GM23248 (cell line): ENCODE data around the gene AKAP7. TPM values are rescaled to one million over a fixed set of nuclear protein-coding genes. Genes with fewer than 3 reads are reported as not detected.

Experiments used
- DNase-seq: peaks from one replicate; pipeline ENCODE4 v3.0.0-alpha.2; 2015
- H2AFZ ChIP-seq: fragments of 200-600 bp; sonication (generic); 2 replicates; pipeline ENCODE4 v1.6.1; 2016; ENCODE audit warnings: antibody characterized with exemption
- H3F3A ChIP-seq: fragments of 200-600 bp; sonication (generic); 2 replicates; pipeline ENCODE4 v1.6.1; 2016; ENCODE audit warnings: mild to moderate bottlenecking, antibody characterized with exemption, mixed run types; ENCODE audit not compliant: insufficient read depth
- H3K27ac ChIP-seq: fragments of 200-600 bp; sonication (generic); 2 replicates; pipeline ENCODE4 v1.5.1; 2016; ENCODE audit warnings: mild to moderate bottlenecking
- H3K27me3 ChIP-seq: fragments of 200-600 bp; sonication (generic); replicated peaks from 2 replicates; pipeline ENCODE4 v1.6.1; 2016; ENCODE audit warnings: mild to moderate bottlenecking; ENCODE audit not compliant: insufficient read depth
- H3K36me3 ChIP-seq: fragments of 200-600 bp; sonication (generic); 2 replicates; pipeline ENCODE4 v1.6.1; 2016; ENCODE audit warnings: low read depth, mild to moderate bottlenecking
- H3K4me1 ChIP-seq: fragments of 200-600 bp; sonication (generic); 2 replicates; pipeline ENCODE4 v1.6.1; 2016; ENCODE audit warnings: mild to moderate bottlenecking; ENCODE audit not compliant: insufficient read depth
- H3K4me2 ChIP-seq: fragments of 200-600 bp; sonication (generic); one replicate; pipeline ENCODE4 v1.6.1; 2016; ENCODE audit warnings: mild to moderate bottlenecking; ENCODE audit not compliant: unreplicated experiment
- H3K4me3 ChIP-seq: fragments of 200-600 bp; sonication (generic); 2 replicates; pipeline ENCODE4 v1.5.1; 2016; ENCODE audit warnings: mild to moderate bottlenecking
- H3K79me2 ChIP-seq: fragments of 200-600 bp; sonication (generic); 2 replicates; pipeline ENCODE4 v1.6.1; 2016; ENCODE audit warnings: mild to moderate bottlenecking; ENCODE audit not compliant: insufficient read depth
- H3K9ac ChIP-seq: fragments of 200-600 bp; sonication (generic); 2 replicates; pipeline ENCODE4 v1.6.1; 2016; ENCODE audit warnings: mild to moderate bottlenecking
- H3K9me2 ChIP-seq: fragments of 200-600 bp; sonication (generic); 2 replicates; pipeline ENCODE4 v1.6.1; 2016; ENCODE audit warnings: mixed run types, mild to moderate bottlenecking, moderate library complexity; ENCODE audit not compliant: insufficient read depth
- H3K9me3 ChIP-seq: fragments of 200-600 bp; sonication (generic); one replicate; pipeline ENCODE4 v1.6.1; 2017; ENCODE audit warnings: low read depth
- H4K20me1 ChIP-seq: fragments of 200-600 bp; sonication (generic); 2 replicates; pipeline ENCODE4 v1.6.0; 2016; ENCODE audit not compliant: insufficient read depth
- EZH2 ChIP-seq: fragments of 200-600 bp; sonication (generic); IDR thresholded peaks from 2 replicates; pipeline ENCODE4 v1.6.1; 2018; ENCODE audit warnings: antibody characterized with exemption, mild to moderate bottlenecking; ENCODE audit not compliant: insufficient read depth, poor library complexity, severe bottlenecking
- EZH2phosphoT487 ChIP-seq: fragments of 200-600 bp; sonication (generic); IDR thresholded peaks from 2 replicates; pipeline ENCODE4 v1.6.1; 2018; ENCODE audit warnings: antibody characterized with exemption, moderate library complexity, mild to moderate bottlenecking, low read depth; ENCODE audit not compliant: insufficient read depth
- WGBS, 2 experiments: methylation state at CpG; one replicate each; pipeline ENCODE4 v1.1.6; 2015 to 2017; ENCODE audit warnings: low lambda C conversion rate in 2 of 2, low coverage in 1 of 2; ENCODE audit errors: missing lambda C conversion rate in 2 of 2; 5-methylcytosine and 5-hydroxymethylcytosine counted together
- in situ Hi-C: fragments of 300-500 bp; cut with MboI; formaldehyde crosslinking; loops from 2 replicates; pipeline ENCODE4 v1.15.0; 2020
- polyA plus RNA-seq: library from polyadenylated mRNA; unstranded; fragments of >200 nt; fragmentation: Nextera tagmentation; extraction: Ambion mirVana; gene quantifications from 2 replicates; pipeline ENCODE4 v1.2.1, GENCODE V29; 2016
- total RNA-seq: library from RNA; depleted of rRNA; stranded (reverse); fragments of >200 nt; shearing (Covaris generic); gene quantifications from 2 replicates; pipeline ENCODE4 v1.2.3, GENCODE V29; 2014

Gene AKAP7
- total and polyA plus RNA-seq, 2 experiments from 2014 or later, result 3.2 to 8.2 TPM

DNA sequence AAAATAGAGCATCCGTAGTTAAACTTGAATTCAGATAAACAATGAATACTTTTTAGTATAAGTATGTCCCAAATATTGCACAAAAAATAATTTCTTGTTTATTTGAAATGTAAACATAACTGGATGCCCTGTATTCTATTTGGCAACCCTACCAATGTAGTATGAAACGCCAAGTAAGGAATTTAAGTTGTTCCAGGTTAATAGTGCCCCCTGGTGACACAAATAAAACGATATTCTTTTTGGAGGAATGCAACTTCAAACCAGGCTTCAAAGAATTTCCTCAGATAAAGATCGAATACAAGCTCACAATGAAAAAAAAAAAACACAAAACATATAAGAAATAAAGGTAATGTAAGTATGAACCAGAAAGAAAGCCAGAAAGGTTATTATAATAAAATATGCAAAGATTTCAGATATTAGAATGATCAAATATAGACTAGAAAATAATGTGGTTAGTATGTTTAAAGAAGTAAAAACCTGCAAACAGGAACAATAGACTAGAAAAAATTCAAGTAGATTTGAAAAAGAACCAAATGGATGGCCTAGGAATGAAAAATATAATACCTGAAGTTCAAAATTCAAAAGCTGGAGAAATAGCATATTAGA is 18.4 kb upstream of the AKAP7 start:
- H3K9me2 ChIP-seq, result no peaks in the 10 kb centered on the region
- H3K4me3 ChIP-seq, result no peak overlapping the region
- in situ Hi-C loops, result loop anchor here (5.0 kb wide), 1 partner anchor 235 kb away; no protein-coding TSS in a partner anchor
- H3K9ac ChIP-seq, result no peak overlapping the region
- no peaks in the 10 kb centered on the region for H3K9me3 ChIP-seq
- no peaks in the 10 kb centered on the region for H3K27me3 ChIP-seq
- no peaks in the 10 kb centered on the region for H4K20me1 ChIP-seq
- DNase-seq, result peak; percentile 69
- peaks cover 2% of the 10 kb centered on the region; the same call in 1 of the 2 replicates for H3F3A ChIP-seq
- TF ChIP-seq EZH2phosphoT487 (no peak), EZH2 (no peak)
- H3K36me3 ChIP-seq, result no peaks in the 10 kb centered on the region
- H3K4me2 ChIP-seq, result no peak overlapping the region
- no peak overlapping the region for H2AFZ ChIP-seq
- H3K79me2 ChIP-seq, result no peaks in the 10 kb centered on the region
- 13 to 16% methylated on average over 4 of the region's 4 CpGs for WGBS, 2 experiments
- peaks cover 3% of the 10 kb centered on the region; the same call in 1 of the 2 replicates for H3K4me1 ChIP-seq
- no peak overlapping the region for H3K27ac ChIP-seq

DNA sequence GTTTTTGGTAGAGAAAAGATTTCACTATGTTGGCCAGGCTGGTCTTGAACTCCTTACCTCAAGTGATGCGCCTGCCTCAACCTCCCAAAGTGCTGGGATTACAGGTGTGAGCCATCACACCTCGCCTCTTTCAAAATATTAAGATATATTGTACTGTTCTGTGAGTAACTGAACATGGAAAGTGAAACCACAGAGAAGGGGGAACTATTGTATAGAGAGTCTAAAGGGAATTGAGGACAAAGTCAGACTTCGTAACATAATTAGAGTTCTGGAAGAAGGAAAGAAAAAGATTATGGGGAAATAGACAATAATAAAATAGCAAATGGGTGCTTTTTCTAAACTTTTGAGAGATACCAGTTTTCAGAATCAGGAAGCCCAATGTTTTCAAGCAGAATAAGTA is 17.4 kb upstream of the AKAP7 start:
- 91 to 92% methylated on average over 3 of the region's 3 CpGs for WGBS, 2 experiments
- in situ Hi-C loops, result loop anchor here (5.0 kb wide), 1 partner anchor 236 kb away; no protein-coding TSS in a partner anchor

DNA sequence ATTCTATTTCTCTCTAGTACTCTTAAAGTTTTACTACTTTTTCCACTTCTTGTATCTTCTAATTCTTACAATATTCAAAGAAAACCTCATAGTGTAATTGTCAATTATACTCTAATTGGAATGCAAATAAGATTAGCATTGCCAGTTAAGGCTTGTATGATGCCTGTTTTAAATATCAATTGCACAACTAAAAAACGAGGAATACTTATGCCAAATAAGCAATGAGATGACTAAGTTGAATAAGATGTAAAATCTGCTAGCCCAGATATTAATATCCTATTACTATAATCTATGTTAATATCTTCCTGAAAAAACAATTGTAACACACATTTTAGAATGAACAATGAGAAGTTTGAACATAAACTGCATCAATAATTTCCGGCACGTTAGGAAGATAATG is 13.3 kb upstream of the AKAP7 start:
- Histone ChIP-seq H3F3A (peaks cover 4% of the 10 kb centered on the region; the same call in 1 of the 2 replicates), H3K36me3 (no peaks in the 10 kb centered on the region), H2AFZ (no peak overlapping the region; the same call in 1 of the 2 replicates), H3K9me2 (no peaks in the 10 kb centered on the region), H4K20me1 (no peaks in the 10 kb centered on the region), H3K4me1 (peaks cover 15% of the 10 kb centered on the region; the same call in 1 of the 2 replicates), H3K9me3 (no peaks in the 10 kb centered on the region), H3K4me3 (no peak overlapping the region), H3K27me3 (no peaks in the 10 kb centered on the region), H3K4me2 (peak overlapping the region; percentile 26), H3K27ac (no peak overlapping the region), H3K79me2 (no peaks in the 10 kb centered on the region), H3K9ac (no peak overlapping the region)
- DNase-seq, result peak; percentile 43
- in situ Hi-C loops, result no loop called here
- TF ChIP-seq EZH2, result no peak
- no peak for TF ChIP-seq EZH2phosphoT487
- 12 to 14% methylated on average over 3 of the region's 3 CpGs for WGBS, 2 experiments

More for the DNA sequence above, 17.4 kb upstream of the AKAP7 start:
- no peak for DNase-seq
- Histone ChIP-seq H3K9me2 (no peaks in the 10 kb centered on the region), H3K4me2 (no peak overlapping the region), H3K27me3 (no peaks in the 10 kb centered on the region), H3K9me3 (no peaks in the 10 kb centered on the region), H3K4me1 (peaks cover 9% of the 10 kb centered on the region; the same call in 1 of the 2 replicates), H3K4me3 (no peak overlapping the region), H3K9ac (no peak overlapping the region), H3K36me3 (no peaks in the 10 kb centered on the region), H3K79me2 (no peaks in the 10 kb centered on the region), H4K20me1 (no peaks in the 10 kb centered on the region), H3K27ac (no peak overlapping the region), H3F3A (peaks cover 4% of the 10 kb centered on the region; the same call in 1 of the 2 replicates), H2AFZ (no peak overlapping the region)
- TF ChIP-seq EZH2phosphoT487 (no peak), EZH2 (no peak)

DNA sequence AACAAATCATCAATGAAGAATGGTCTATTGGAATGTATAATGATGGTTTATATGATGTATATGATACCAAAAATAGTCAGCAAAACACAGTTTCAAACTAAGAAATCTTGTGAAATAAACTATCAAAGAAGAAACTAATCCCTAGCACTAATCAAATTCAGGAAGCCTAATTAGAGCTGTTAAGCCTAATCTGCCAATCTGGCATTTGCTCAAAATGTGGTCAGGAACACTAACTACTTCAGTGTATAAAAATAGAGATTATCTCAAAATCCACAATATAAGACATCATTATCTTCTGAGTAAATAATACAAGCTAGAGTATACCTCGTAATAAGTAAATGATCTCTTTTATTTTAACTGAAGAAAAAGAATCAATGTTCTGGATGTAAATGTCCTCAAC is 12.8 kb upstream of the AKAP7 start:
- 52 to 61% methylated on average over 1 of the region's 1 CpG for WGBS, 2 experiments
- no peaks in the 10 kb centered on the region for H3K36me3 ChIP-seq
- TF ChIP-seq EZH2phosphoT487, result no peak

More for the DNA sequence above, 12.8 kb upstream of the AKAP7 start:
- no peak overlapping the region for H2AFZ ChIP-seq
- H3K9me2 ChIP-seq, result no peaks in the 10 kb centered on the region
- no peak overlapping the region for H3K4me3 ChIP-seq
- in situ Hi-C loops, result no loop called here
- peaks cover 4% of the 10 kb centered on the region; the same call in 1 of the 2 replicates for H3F3A ChIP-seq
- no peaks in the 10 kb centered on the region for H3K79me2 ChIP-seq
- peak overlapping the region; percentile 26 for H3K4me2 ChIP-seq
- H3K9ac ChIP-seq, result no peak overlapping the region
- peaks cover 15% of the 10 kb centered on the region; the same call in 1 of the 2 replicates for H3K4me1 ChIP-seq
- H3K27ac ChIP-seq, result no peak overlapping the region
- DNase-seq, result no peak
- no peaks in the 10 kb centered on the region for H3K9me3 ChIP-seq
- no peaks in the 10 kb centered on the region for H3K27me3 ChIP-seq
- H4K20me1 ChIP-seq, result no peaks in the 10 kb centered on the region
